H1 (cell line): ENCODE data around the gene PCTP. TPM values are rescaled to one million over a fixed set of nuclear protein-coding genes. Genes with fewer than 3 reads are reported as not detected.

Source experiments
- CTCF ChIA-PET: fragments of 300-600 bp; sonication (Branson Sonifier 250); formaldehyde crosslinking; loops from one replicate; lab custom pipeline; 2021; ENCODE audit not compliant: partially characterized antibody; lab: Charles Lee
- POLR2A ChIA-PET: fragments of 300-600 bp; sonication (Branson Sonifier 250); formaldehyde crosslinking; loops from one replicate; lab custom pipeline; 2021; ENCODE audit warnings: inconsistent platforms; ENCODE audit not compliant: partially characterized antibody; lab: Charles Lee
- DNase-seq, 2 experiments: peaks; one replicate each; pipeline versions ENCODE4 v3.0.0 to v3.0.0-alpha.2; 2010 to 2022; ENCODE audit warnings: low spot score in 2 of 2, low read depth in 1 of 2, mixed read lengths in 1 of 2
- FAIRE-seq: peaks from 2 replicates; lab custom pipeline; 2011; peaks lifted over from hg19 to GRCh38; lab: Jason Lieb, UNC
- H2AFZ ChIP-seq: 2 replicates; pipeline ENCODE4 v1.8.1; 2012; ENCODE audit warnings: low read length, inconsistent platforms
- H2AK5ac ChIP-seq: 2 replicates; pipeline ENCODE4 v1.6.1; 2013; ENCODE audit warnings: low read depth, low read length
- H2BK120ac ChIP-seq: replicated peaks from 2 replicates; pipeline ENCODE3; 2013; ENCODE audit warnings: low read depth, low read length, inconsistent platforms
- H2BK12ac ChIP-seq: 2 replicates; pipeline ENCODE4 v1.6.1; 2013; ENCODE audit warnings: low read depth, low read length
- H2BK15ac ChIP-seq: 2 replicates; pipeline ENCODE4 v1.6.1; 2013; ENCODE audit warnings: low read length
- H2BK20ac ChIP-seq: 2 replicates; pipeline ENCODE4 v1.6.1; 2013; ENCODE audit warnings: low read length
- H2BK5ac ChIP-seq: 2 replicates; pipeline ENCODE4 v1.6.1; 2013; ENCODE audit warnings: low read depth, low read length
- H3K14ac ChIP-seq: 2 replicates; pipeline ENCODE4 v1.6.1; 2013; ENCODE audit warnings: inconsistent platforms; ENCODE audit not compliant: insufficient read length
- H3K18ac ChIP-seq: 2 replicates; pipeline ENCODE4 v1.6.1; 2013; ENCODE audit warnings: low read length; ENCODE audit errors: extremely low read depth
- H3K23ac ChIP-seq: 2 replicates; pipeline ENCODE4 v1.6.1; 2013; ENCODE audit warnings: inconsistent platforms; ENCODE audit not compliant: insufficient read length
- H3K23me2 ChIP-seq: 2 replicates; pipeline ENCODE4 v1.6.1; 2013; ENCODE audit warnings: low read depth, low read length
- H3K27ac ChIP-seq: 2 replicates; pipeline ENCODE4 v1.6.1; 2011; ENCODE audit warnings: low read depth, low read length, inconsistent platforms
- H3K27me3 ChIP-seq, 4 experiments: replicated peaks in 1 of 4; 1 replicate in 1 of 4; 2 replicates in 3 of 4; pipeline versions ENCODE4 v1.6.1 to v1.8.1; 2011 to 2013; ENCODE audit warnings: low read length in 3 of 4, mild to moderate bottlenecking in 3 of 4, inconsistent platforms in 2 of 4, mixed read lengths in 2 of 4, moderate library complexity in 1 of 4; ENCODE audit not compliant: control insufficient read depth in 3 of 4, insufficient read depth in 3 of 4; ENCODE audit errors: extremely low read depth in 1 of 4
- H3K36me3 ChIP-seq, 4 experiments: 2 replicates each; pipeline versions ENCODE4 v1.6.1 to v1.8.1; 2011 to 2013; ENCODE audit warnings: mild to moderate bottlenecking in 4 of 4, low read length in 3 of 4, moderate library complexity in 2 of 4, control low read depth in 1 of 4, inconsistent platforms in 1 of 4; ENCODE audit not compliant: insufficient read depth in 4 of 4, control insufficient read depth in 2 of 4
- H3K4ac ChIP-seq: replicated peaks from 2 replicates; pipeline ENCODE3; 2013; ENCODE audit warnings: low read length, low read depth, mixed read lengths, inconsistent platforms; ENCODE audit not compliant: insufficient read length
- H3K4me1 ChIP-seq, 4 experiments: replicated peaks in 1 of 4; 1 replicate in 1 of 4; 2 replicates in 3 of 4; pipeline versions ENCODE4 v1.6.1 to v1.8.1; 2011 to 2013; ENCODE audit warnings: low read length in 3 of 4, inconsistent platforms in 2 of 4, mixed read lengths in 1 of 4; ENCODE audit not compliant: insufficient read depth in 4 of 4, control insufficient read depth in 3 of 4
- H3K4me2 ChIP-seq, 2 experiments: 2 replicates each; pipeline versions ENCODE4 v1.6.1 to v1.8.1; 2011 to 2013; ENCODE audit warnings: low read depth in 2 of 2, low read length in 2 of 2, control low read depth in 1 of 2, inconsistent platforms in 1 of 2, mild to moderate bottlenecking in 1 of 2; ENCODE audit not compliant: insufficient read depth in 1 of 2
- H3K4me3 ChIP-seq, 4 experiments: fragments of 200-600, 300-600 bp in 1 of 4; sonication (generic), shearing (Covaris generic), sonication (Bioruptor Twin) in 1 of 4; 2 replicates each; pipeline versions ENCODE4 v1.5.1 to v1.8.1; 2011 to 2016; ENCODE audit warnings: low read length in 4 of 4, low read depth in 3 of 4, control low read depth in 2 of 4, inconsistent platforms in 2 of 4, mild to moderate bottlenecking in 2 of 4, mixed read lengths in 1 of 4, moderate library complexity in 1 of 4; ENCODE audit not compliant: insufficient read depth in 2 of 4; ENCODE audit errors: extremely low read depth in 1 of 4
- H3K56ac ChIP-seq: replicated peaks from 2 replicates; pipeline ENCODE3; 2013; ENCODE audit warnings: low read depth, mild to moderate bottlenecking, mixed read lengths, low read length, inconsistent platforms; ENCODE audit not compliant: insufficient read length
- H3K79me1 ChIP-seq: 2 replicates; pipeline ENCODE4 v1.6.1; 2013; ENCODE audit warnings: low read depth, low read length, control low read depth
- H3K79me2 ChIP-seq, 2 experiments: 2 replicates each; pipeline versions ENCODE4 v1.6.1 to v1.8.1; 2012 to 2013; ENCODE audit warnings: low read length in 2 of 2, mild to moderate bottlenecking in 2 of 2, inconsistent platforms in 1 of 2; ENCODE audit not compliant: insufficient read depth in 2 of 2, control insufficient read depth in 1 of 2
- H3K9ac ChIP-seq, 4 experiments: replicated peaks in 1 of 4; 1 replicate in 1 of 4; 2 replicates in 3 of 4; pipeline versions ENCODE4 v1.6.1 to v1.8.1; 2011 to 2013; ENCODE audit warnings: low read depth in 3 of 4, low read length in 3 of 4, control low read depth in 2 of 4, mild to moderate bottlenecking in 2 of 4, moderate library complexity in 2 of 4, inconsistent platforms in 1 of 4; ENCODE audit errors: extremely low read depth in 1 of 4
- H3K9me3 ChIP-seq, 2 experiments: 2 replicates each; pipeline versions ENCODE4 v1.6.1 to v1.8.1; 2012 to 2013; ENCODE audit warnings: mild to moderate bottlenecking in 2 of 2, moderate library complexity in 2 of 2, control low read depth in 1 of 2, inconsistent platforms in 1 of 2, low read depth in 1 of 2, low read length in 1 of 2, mixed read lengths in 1 of 2; ENCODE audit not compliant: insufficient read depth in 2 of 2
- H4K20me1 ChIP-seq, 2 experiments: replicated peaks in 1 of 2; 2 replicates each; pipeline versions ENCODE3 to v1.8.1; 2011 to 2013; ENCODE audit warnings: inconsistent platforms in 2 of 2, low read length in 2 of 2, mild to moderate bottlenecking in 1 of 2; ENCODE audit not compliant: insufficient read depth in 2 of 2, control insufficient read depth in 1 of 2
- H4K5ac ChIP-seq: 2 replicates; pipeline ENCODE4 v1.6.1; 2013; ENCODE audit warnings: low read length, low read depth, mixed read lengths, inconsistent platforms; ENCODE audit not compliant: insufficient read length
- H4K8ac ChIP-seq: 2 replicates; pipeline ENCODE4 v1.8.0; 2013; ENCODE audit warnings: mild to moderate bottlenecking, moderate library complexity, low read length, inconsistent platforms; ENCODE audit not compliant: insufficient read depth; ENCODE audit errors: extremely low read depth
- H4K91ac ChIP-seq: replicated peaks from 2 replicates; pipeline ENCODE3; 2013; ENCODE audit warnings: low read length, mixed read lengths, inconsistent platforms; ENCODE audit not compliant: insufficient read length
- PHF8 ChIP-seq: fragments of 200-600 bp; sonication (generic); conservative IDR thresholded peaks from 2 replicates; pipeline ENCODE4 v1.7.1; 2012; ENCODE audit warnings: low read depth, mild to moderate bottlenecking, inconsistent platforms, low read length, moderate library complexity
- RFX5 ChIP-seq: IDR thresholded peaks from 2 replicates; pipeline ENCODE4 v1.6.1; 2011; ENCODE audit warnings: low read depth, low read length, improper control_type of control experiment, borderline replicate concordance
- SAP30 ChIP-seq: fragments of 300-600 bp; sonication (generic); IDR thresholded peaks from 2 replicates; pipeline ENCODE4 v1.7.1; 2012; ENCODE audit warnings: low read length, moderate library complexity, mild to moderate bottlenecking, inconsistent platforms; ENCODE audit not compliant: insufficient read depth, insufficient replicate concordance
- SIRT6 ChIP-seq: IDR thresholded peaks from one replicate; pipeline ENCODE4 v1.7.1; 2012; ENCODE audit warnings: low read length, inconsistent platforms
- WGBS, 2 experiments: shearing (Covaris generic) in 1 of 2; methylation state at CpG; one replicate each; pipeline versions ENCODE4 v1.1.6 to v1.1.7; 2013 to 2015; ENCODE audit warnings: low lambda C conversion rate in 2 of 2, mixed read lengths in 2 of 2, inconsistent platforms in 1 of 2, low coverage in 1 of 2, missing lambda C conversion rate in 1 of 2; ENCODE audit not compliant: insufficient replicate concordance in 2 of 2, insufficient coverage in 1 of 2, insufficient read length in 1 of 2; ENCODE audit errors: extremely low coverage in 1 of 2, missing lambda C conversion rate in 1 of 2; 5-methylcytosine and 5-hydroxymethylcytosine counted together
- long read RNA-seq, 2 experiments: library from RNA in 1 of 2; library from capped mRNA in 1 of 2; stranded (forward); transcript quantifications; one replicate each; pipeline ENCODE4 v2.0.0, GENCODE V29; 2021; ENCODE audit warnings: inconsistent platforms in 1 of 2
- polyA minus RNA-seq, 3 experiments: library from RNA; depleted of rRNA, polyadenylated mRNA; stranded (reverse); fragments of >200 nt; gene quantifications; 1 replicate in 2 of 3; 2 replicates in 1 of 3; pipeline ENCODE4 v1.2.3, GENCODE V29; 2011
- polyA plus RNA-seq, 7 experiments: library from polyadenylated mRNA; depleted of rRNA in 3 of 7; stranded (reverse) in 5 of 7; unstranded in 2 of 7; fragments of >200 nt in 5 of 7; fragments of 200-250 nt in 2 of 7; gene quantifications; 1 replicate in 5 of 7; 2 replicates in 1 of 7; 4 replicates in 1 of 7; pipeline versions ENCODE4 v1.2.1 to v1.2.3, GENCODE V29; 2011 to 2013; ENCODE audit warnings: missing spikeins in 2 of 7, mixed read lengths in 2 of 7
- total RNA-seq: library from RNA; stranded (reverse); fragmentation: NEBNext Ultra II Directional; extraction: Animal tissue kit (Norgen Biotek cat#: 25700); gene quantifications from 2 replicates; pipeline ENCODE4 v1.2.1, GENCODE V29; 2021
- TF ChIP-seq, protein P1 (sequence below): IDR thresholded peaks from 2 replicates; pipeline ENCODE4 v1.6.1; 2012; ENCODE audit warnings: low read length, inconsistent platforms

PCTP gene
- 12.5 and 14.6 TPM in 2 replicates for total RNA-seq
- polyA plus RNA-seq (2011; rRNA removed) = 11.2 and 14.1 TPM in 2 replicates
- polyA plus RNA-seq (2011; cell fraction: cytosol; rRNA removed) = 16.4 TPM
- 6.6 TPM for polyA plus RNA-seq (2011; cell fraction: nucleus; rRNA removed)
- 12.1 to 14.9 TPM (median 13.5 TPM) in 4 replicates for polyA plus RNA-seq (2012, experiment 1 of 2)
- polyA plus RNA-seq (2012, experiment 2 of 2) = 4.3 TPM
- 9.5 TPM for polyA plus RNA-seq (2013, experiment 1 of 2)
- polyA plus RNA-seq (2013, experiment 2 of 2) = 10.3 TPM
- polyA minus RNA-seq (2011; rRNA and poly(A)+ RNA removed) = 13.9 and 16.4 TPM in 2 replicates
- polyA minus RNA-seq (2011; cell fraction: cytosol; rRNA and poly(A)+ RNA removed) = 8.1 TPM
- polyA minus RNA-seq (2011; cell fraction: nucleus; rRNA and poly(A)+ RNA removed) = 11.6 TPM
- long read RNA-seq, experiment 1, transcript PCTP-201 (6 exons, 2,044 nt) = major isoform, 8 of 14 reads
- long read RNA-seq, experiment 1, partial matches to known transcripts = 0 of 14 reads
- long read RNA-seq, experiment 1, other reads (novel, unspliced or antisense) = 4 of 14 reads
- long read RNA-seq, experiment 2, transcript PCTP-201 (6 exons, 2,044 nt) = major isoform, 12 of 19 reads
- long read RNA-seq, experiment 2, partial matches to known transcripts = 3 of 19 reads
- long read RNA-seq, experiment 2, other reads (novel, unspliced or antisense) = 3 of 19 reads

GRCh38 chr17:55750750-55751657 lies at the start of gene PCTP:
Gene PCTP (plus strand): TSS chr17:55751051. CDS start chr17:55751104, 53 bp downstream.
- Histone ChIP-seq H3K4me3 (peak within 1 kb of the TSS; percentile 75 to 85 (median 78)), H3K23ac (no peak within 1 kb of the TSS), H4K5ac (peak within 1 kb of the TSS; percentile 55), H3K27ac (no peak within 1 kb of the TSS), H2AFZ (peak within 1 kb of the TSS; percentile 95), H2BK120ac (no peak within 1 kb of the TSS), H3K23me2 (no peaks in the 10 kb centered on the region), H2AK5ac (no peak within 1 kb of the TSS), H3K14ac (no peak within 1 kb of the TSS), H3K79me2 (peaks cover 0 to 3% of the 10 kb centered on the region in 2 experiments; a peak in 1 of 4 replicates), H3K56ac (no peak within 1 kb of the TSS), H2BK12ac (no peak within 1 kb of the TSS), H4K8ac (peak within 1 kb of the TSS; percentile 82; the same call in 1 of the 2 replicates), H3K4ac (no peak within 1 kb of the TSS), H3K9ac (peak within 1 kb of the TSS; percentile 3 to 67 (median 44); a peak in 5 of 7 replicates), H3K4me1 (peaks cover 2 to 7% (median 3%) of the 10 kb centered on the region in 4 experiments; a peak in 2 of 7 replicates), H3K27me3 (no peaks in the 10 kb centered on the region), H3K79me1 (no peaks in the 10 kb centered on the region), H3K9me3 (no peaks in the 10 kb centered on the region), H2BK5ac (no peak within 1 kb of the TSS; the same call in 1 of the 2 replicates), H4K20me1 (no peaks in the 10 kb centered on the region), H4K91ac (no peak within 1 kb of the TSS), H3K36me3 (no peaks in the 10 kb centered on the region), H3K4me2 (peak within 1 kb of the TSS; percentile 77 to 91), H2BK20ac (no peak within 1 kb of the TSS), H3K18ac (no peak within 1 kb of the TSS; the same call in 1 of the 2 replicates), H2BK15ac (no peak within 1 kb of the TSS)
- 2% methylated on average over 35 of the region's 53 CpGs; no CpG with 5 or more reads in 1 of the 2 experiments for WGBS, 2 experiments
- DNase-seq (peak; percentile 78 to 96), FAIRE-seq (no peak)
- ChIA-PET CTCF (interaction anchor here (0.6 to 2.6 kb wide), 14 partner anchors 9 to 255 kb away, joined by 3 to 13 read pairs (median 4); no protein-coding TSS in a partner anchor), POLR2A (interaction anchor here (0.8 to 1.2 kb wide), 3 partner anchors 11 to 33 kb away, joined by 3 read pairs; partner anchors contain the start of gene TMEM100)
- peak; percentile 93 for TF ChIP-seq PHF8
- no peak for TF ChIP-seq RFX5
- TF ChIP-seq SIRT6 = no peak
- TF ChIP-seq, protein P1, sequence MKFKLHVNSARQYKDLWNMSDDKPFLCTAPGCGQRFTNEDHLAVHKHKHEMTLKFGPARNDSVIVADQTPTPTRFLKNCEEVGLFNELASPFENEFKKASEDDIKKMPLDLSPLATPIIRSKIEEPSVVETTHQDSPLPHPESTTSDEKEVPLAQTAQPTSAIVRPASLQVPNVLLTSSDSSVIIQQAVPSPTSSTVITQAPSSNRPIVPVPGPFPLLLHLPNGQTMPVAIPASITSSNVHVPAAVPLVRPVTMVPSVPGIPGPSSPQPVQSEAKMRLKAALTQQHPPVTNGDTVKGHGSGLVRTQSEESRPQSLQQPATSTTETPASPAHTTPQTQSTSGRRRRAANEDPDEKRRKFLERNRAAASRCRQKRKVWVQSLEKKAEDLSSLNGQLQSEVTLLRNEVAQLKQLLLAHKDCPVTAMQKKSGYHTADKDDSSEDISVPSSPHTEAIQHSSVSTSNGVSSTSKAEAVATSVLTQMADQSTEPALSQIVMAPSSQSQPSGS = no peak
- peak; percentile 63 for TF ChIP-seq SAP30
